ENCODE measurements around the gene CHAF1A.

CHAF1A gene

GRCh38 chr19:4492337-4493103 is 90.1 kb downstream of the CHAF1A start:
- no peaks in the 10 kb centered on the region for H3F3A ChIP-seq (ENCODE audit: low read depth)
- no peaks in the 10 kb centered on the region for H4K20me1 ChIP-seq (ENCODE audit: insufficient read depth, low read length, poor library complexity, severe bottlenecking)
- H3K4me1 ChIP-seq (ENCODE audit: insufficient read depth, low read length, poor library complexity, severe bottlenecking): no peaks in the 10 kb centered on the region
- H3K9me3 ChIP-seq (ENCODE audit: insufficient read depth, low read depth, low read length): no peaks in the 10 kb centered on the region
- H3K79me2 ChIP-seq (ENCODE audit: insufficient read depth, low read length): no peaks in the 10 kb centered on the region
- no peak overlapping the region for H3K9ac ChIP-seq (ENCODE audit: low read depth, low read length, poor library complexity, severe bottlenecking)
- no peaks in the 10 kb centered on the region for H3K27me3 ChIP-seq (ENCODE audit: insufficient read depth, low read length, poor library complexity, severe bottlenecking)
- no peak overlapping the region for H3K4me2 ChIP-seq (ENCODE audit: low read depth, low read length, poor library complexity, severe bottlenecking)
- TF ChIP-seq EZH2phosphoT487 (IDR thresholded peaks at IDR 0.05; ENCODE audit: borderline replicate concordance) (no peak), CTCF (conservative IDR thresholded peaks at IDR 0.05; ENCODE audit: low read length) (no peak)
- no peaks in the 10 kb centered on the region for H3K9me2 ChIP-seq (replicated peaks; ENCODE audit: low read depth, low read length)
- H3K36me3 ChIP-seq (ENCODE audit: insufficient read depth, low read length): peaks cover 47% of the 10 kb centered on the region; the same call in 1 of the 2 replicates
- no peak overlapping the region for H2AFZ ChIP-seq (ENCODE audit: low read length)
- no peak overlapping the region for H3K4me3 ChIP-seq (ENCODE audit: low read length, poor library complexity, severe bottlenecking)
